Thyroid gland (tissue), 4 donors: ENCODE results near the gene SLC25A13. TPM values are rescaled to one million over a fixed set of nuclear protein-coding genes. Genes with fewer than 3 reads are reported as not detected.

Experiments
- DNase-seq, 2 donors: peaks; one replicate each; pipeline ENCODE4 v3.0.0-alpha.2; 2019
- H3K27ac ChIP-seq, 3 donors: fragments of 200-600 bp; sonication (generic); 1 replicate in 2 of 3; 2 replicates in 1 of 3; pipeline ENCODE4 v1.5.1; 2016 to 2019; ENCODE audit warnings: mild to moderate bottlenecking in 1 of 3, moderate library complexity in 1 of 3
- H3K27me3 ChIP-seq: fragments of 200-600 bp; sonication (generic); one replicate; pipeline ENCODE4 v1.5.1; 2019
- H3K36me3 ChIP-seq, 2 donors: fragments of 200-600 bp; sonication (generic); one replicate each; pipeline ENCODE4 v1.5.1; 2016 to 2019
- H3K4me1 ChIP-seq, 2 donors: fragments of 200-600 bp; sonication (generic); one replicate each; pipeline ENCODE4 v1.5.1; 2017 to 2019
- H3K4me3 ChIP-seq, 3 donors: fragments of 200-600 bp; sonication (generic); replicated peaks in 1 of 3; 1 replicate in 2 of 3; 2 replicates in 1 of 3; pipeline ENCODE4 v1.5.1; 2016; ENCODE audit warnings: mild to moderate bottlenecking in 1 of 3
- H3K9me3 ChIP-seq: fragments of 200-600 bp; sonication (generic); one replicate; pipeline ENCODE4 v1.5.1; 2017
- POLR2A ChIP-seq, 2 donors: fragments of 450-650 bp; IDR thresholded peaks; one replicate each; pipeline ENCODE4 v1.6.1; 2017; ENCODE audit warnings: antibody characterized with exemption in 2 of 2, mild to moderate bottlenecking in 2 of 2, moderate library complexity in 1 of 2
- WGBS, 2 donors: methylation state at CpG; one replicate each; pipeline ENCODE4 v1.1.5; 2017; 5-methylcytosine and 5-hydroxymethylcytosine counted together
- intact Hi-C: fragments of 100-400 bp; cut with DNase I; formaldehyde crosslinking; loops from one replicate; pipeline ENCODE4 v1.15.1; 2023
- total RNA-seq, 4 donors: library from RNA; depleted of rRNA; stranded (reverse); fragments of >200 nt; gene quantifications; one replicate each; pipeline ENCODE4 v1.2.3, GENCODE V29; 2016
- TF ChIP-seq, protein P1 (sequence below), 6 experiments: fragments of 200-600 bp in 3 of 6; fragments of 450-650 bp in 3 of 6; sonication (generic) in 3 of 6; IDR thresholded peaks; one replicate each; pipeline ENCODE4 v1.5.1; 2016 to 2019; ENCODE audit warnings: antibody characterized with exemption in 6 of 6, mild to moderate bottlenecking in 2 of 6, inconsistent platforms in 1 of 6, moderate library complexity in 1 of 6

The SLC25A13 gene
- total RNA-seq, 4 donors from 2014 or later, result 22.7 to 36.1 (median 30.2) TPM

DNA sequence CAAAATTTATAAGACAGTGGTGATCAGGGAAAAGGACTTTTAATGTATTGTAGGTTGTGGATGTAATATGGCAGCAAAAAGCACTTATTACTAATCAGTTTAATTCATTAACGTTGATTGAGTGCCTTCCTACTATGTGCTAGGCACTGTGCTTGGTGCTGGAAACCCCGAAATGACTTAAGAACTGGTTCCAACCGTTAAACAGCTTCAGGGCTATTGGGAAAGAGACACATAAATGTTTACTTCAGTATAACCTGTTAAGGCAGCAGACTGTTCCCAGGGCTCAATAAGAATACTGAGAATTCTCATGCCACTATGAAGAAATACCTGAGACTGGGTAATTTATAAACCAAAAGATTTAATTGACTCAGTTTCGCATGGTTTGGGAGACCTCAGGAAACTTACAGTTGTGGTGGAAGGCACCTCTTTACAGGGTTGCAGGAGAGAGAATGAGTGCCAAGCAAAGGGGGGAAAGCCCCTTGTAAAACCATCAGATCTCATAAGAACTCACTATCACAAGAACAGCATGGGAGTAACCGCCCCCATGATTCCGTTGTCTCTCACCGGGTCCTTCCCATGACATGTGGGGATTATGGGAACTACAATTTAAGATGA is 1.1 kb upstream of the SLC25A13 start:
- intact Hi-C loops, result no loop called here
- WGBS, 2 donors, result 92 to 95% methylated on average over 7 of the region's 7 CpGs
- Histone ChIP-seq H3K36me3 (no peaks in the 10 kb centered on the region), H3K9me3 (no peaks in the 10 kb centered on the region), H3K4me1 (peaks cover 8 to 14% of the 10 kb centered on the region in 2 donors), H3K27ac (no peak overlapping the region), H3K27me3 (no peaks in the 10 kb centered on the region), H3K4me3 (no peak overlapping the region)
- DNase-seq, result no peak
- TF ChIP-seq, protein P1, sequence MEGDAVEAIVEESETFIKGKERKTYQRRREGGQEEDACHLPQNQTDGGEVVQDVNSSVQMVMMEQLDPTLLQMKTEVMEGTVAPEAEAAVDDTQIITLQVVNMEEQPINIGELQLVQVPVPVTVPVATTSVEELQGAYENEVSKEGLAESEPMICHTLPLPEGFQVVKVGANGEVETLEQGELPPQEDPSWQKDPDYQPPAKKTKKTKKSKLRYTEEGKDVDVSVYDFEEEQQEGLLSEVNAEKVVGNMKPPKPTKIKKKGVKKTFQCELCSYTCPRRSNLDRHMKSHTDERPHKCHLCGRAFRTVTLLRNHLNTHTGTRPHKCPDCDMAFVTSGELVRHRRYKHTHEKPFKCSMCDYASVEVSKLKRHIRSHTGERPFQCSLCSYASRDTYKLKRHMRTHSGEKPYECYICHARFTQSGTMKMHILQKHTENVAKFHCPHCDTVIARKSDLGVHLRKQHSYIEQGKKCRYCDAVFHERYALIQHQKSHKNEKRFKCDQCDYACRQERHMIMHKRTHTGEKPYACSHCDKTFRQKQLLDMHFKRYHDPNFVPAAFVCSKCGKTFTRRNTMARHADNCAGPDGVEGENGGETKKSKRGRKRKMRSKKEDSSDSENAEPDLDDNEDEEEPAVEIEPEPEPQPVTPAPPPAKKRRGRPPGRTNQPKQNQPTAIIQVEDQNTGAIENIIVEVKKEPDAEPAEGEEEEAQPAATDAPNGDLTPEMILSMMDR (IDR thresholded peaks at IDR 0.05), result no peak
- TF ChIP-seq POLR2A (IDR thresholded peaks at IDR 0.05), result no peak

DNA sequence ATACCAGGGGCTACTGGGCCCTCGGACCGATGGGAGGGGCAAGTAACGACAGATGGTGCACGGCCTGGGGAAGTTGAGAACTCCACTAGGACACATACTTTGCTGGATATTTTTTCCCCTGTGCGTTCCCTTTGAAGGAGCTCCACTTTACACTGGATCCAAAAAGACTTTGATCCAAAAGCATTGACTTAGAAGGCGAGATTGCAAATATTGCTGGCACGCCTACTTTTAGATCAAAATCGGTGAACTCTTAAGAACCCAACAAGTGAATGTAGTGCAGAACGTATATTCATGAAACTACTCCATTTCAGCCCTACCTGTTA is 436 bp upstream of the SLC25A13 start:
- WGBS, 2 donors, result 30 to 35% methylated on average over 9 of the region's 9 CpGs

GRCh38 chr7:96321031-96321657 is 754 bp downstream of the SLC25A13 start:
- Histone ChIP-seq H3K27me3 (no peaks in the 10 kb centered on the region), H3K4me3 (peak overlapping the region; percentile 72 to 87 (median 79)), H3K4me1 (peaks cover 8 to 14% of the 10 kb centered on the region in 2 donors), H3K9me3 (no peaks in the 10 kb centered on the region), H3K36me3 (no peaks in the 10 kb centered on the region), H3K27ac (peak overlapping the region; percentile 90 to 96 (median 96))
- DNase-seq, result peak; percentile 85
- intact Hi-C loops, result no loop called here
- WGBS, 2 donors, result 0 to 1% methylated on average over 13 to 15 of the region's 22 CpGs
- TF ChIP-seq, protein P1 (IDR thresholded peaks at IDR 0.05), result no peak
- TF ChIP-seq POLR2A (IDR thresholded peaks at IDR 0.05), result peak in 1 of 2 donors; percentile 44

More for the DNA sequence above, 436 bp upstream of the SLC25A13 start:
- intact Hi-C loops, result no loop called here
- peaks cover 8 to 14% of the 10 kb centered on the region in 2 donors for H3K4me1 ChIP-seq
- no peaks in the 10 kb centered on the region for H3K9me3 ChIP-seq
- no peaks in the 10 kb centered on the region for H3K27me3 ChIP-seq
- H3K27ac ChIP-seq, result peak overlapping the region; percentile 0 to 96 (median 90)
- TF ChIP-seq, protein P1 (IDR thresholded peaks at IDR 0.05), result peak in 1 of 6 experiments; percentile 15
- no peak for TF ChIP-seq POLR2A (IDR thresholded peaks at IDR 0.05)
- no peak for DNase-seq
- no peaks in the 10 kb centered on the region for H3K36me3 ChIP-seq
- H3K4me3 ChIP-seq, result peak overlapping the region in 2 of 3 donors; percentile 72 to 79

DNA sequence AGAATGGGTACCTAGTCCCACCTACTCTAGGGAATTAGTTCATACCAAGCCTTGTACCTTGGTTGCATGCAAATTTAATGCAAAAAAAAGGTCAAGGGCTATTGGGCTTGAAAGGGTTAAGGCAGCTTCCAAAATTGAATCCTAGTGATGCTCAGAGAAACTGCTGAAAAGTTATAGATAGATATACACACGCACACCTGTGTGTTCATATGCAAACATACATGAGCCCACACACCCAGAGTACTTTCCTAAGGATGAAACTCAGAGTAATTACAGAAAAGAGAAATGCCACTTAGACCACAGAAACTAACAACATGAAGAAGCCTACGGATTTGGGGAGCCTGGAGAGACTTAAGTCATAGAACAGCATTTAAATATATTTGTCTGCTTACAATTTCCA is 1.5 kb downstream of the SLC25A13 start:
- Histone ChIP-seq H3K4me3 (no peak overlapping the region), H3K4me1 (peaks cover 8 to 14% of the 10 kb centered on the region in 2 donors), H3K27me3 (no peaks in the 10 kb centered on the region), H3K9me3 (no peaks in the 10 kb centered on the region), H3K27ac (peak overlapping the region in 2 of 3 donors; percentile 96), H3K36me3 (no peaks in the 10 kb centered on the region)
- no peak for DNase-seq
- 25 to 50% methylated on average over 2 of the region's 2 CpGs for WGBS, 2 donors
- intact Hi-C loops, result no loop called here
- TF ChIP-seq POLR2A (IDR thresholded peaks at IDR 0.05), result no peak
- TF ChIP-seq, protein P1 (IDR thresholded peaks at IDR 0.05), result no peak

GRCh38 chr7:96319439-96319838 is 2.5 kb downstream of the SLC25A13 start:
- DNase-seq, result no peak
- intact Hi-C loops, result no loop called here
- no peaks in the 10 kb centered on the region for H3K27me3 ChIP-seq
- no peaks in the 10 kb centered on the region for H3K9me3 ChIP-seq
- peaks cover 17 to 21% of the 10 kb centered on the region in 2 donors for H3K4me1 ChIP-seq
- H3K27ac ChIP-seq, result no peak overlapping the region
- H3K36me3 ChIP-seq, result no peaks in the 10 kb centered on the region
- H3K4me3 ChIP-seq, result no peak overlapping the region
- no peak for TF ChIP-seq POLR2A (IDR thresholded peaks at IDR 0.05)
- TF ChIP-seq, protein P1 (IDR thresholded peaks at IDR 0.05), result no peak
